ENCODE data around the gene GAPDH. TPM values are rescaled to one million over a fixed set of nuclear protein-coding genes. Genes with fewer than 3 reads are reported as not detected.

The GAPDH gene
- total RNA-seq, 4 donors from 2014 or later, result 1,939 to 3,624 (median 2,830) TPM

GRCh38 chr12:6541371-6542165, 7.3 kb downstream of the GAPDH start:
- Histone ChIP-seq H3K27me3 (no peaks in the 10 kb centered on the region), H3K4me3 (no peak overlapping the region), H3K4me1 (peaks cover 0 to 52% (median 17%) of the 10 kb centered on the region in 4 donors), H3K27ac (peak overlapping the region in 3 of 4 donors; percentile 77 to 90 (median 90)), H3K9me3 (no peaks in the 10 kb centered on the region), H3K36me3 (peaks cover 0 to 29% (median 0%) of the 10 kb centered on the region in 3 donors)
- no peak for TF ChIP-seq CTCF (IDR thresholded peaks at IDR 0.05)
- TF ChIP-seq POLR2A (IDR thresholded peaks at IDR 0.05), result no peak
- DNase-seq, result no peak

GRCh38 chr12:6542209-6543009, 8.1 kb downstream of the GAPDH start:
- TF ChIP-seq CTCF (IDR thresholded peaks at IDR 0.05) (peak in 1 of 6 experiments; percentile 1), POLR2A (IDR thresholded peaks at IDR 0.05) (peak; percentile 52 to 83)
- Histone ChIP-seq H3K4me1 (peaks cover 0 to 44% (median 17%) of the 10 kb centered on the region in 4 donors), H3K4me3 (peak overlapping the region in 1 of 4 donors; percentile 22), H3K27ac (peak overlapping the region in 3 of 4 donors; percentile 77 to 90 (median 90)), H3K9me3 (no peaks in the 10 kb centered on the region), H3K27me3 (no peaks in the 10 kb centered on the region), H3K36me3 (peaks cover 0 to 29% (median 0%) of the 10 kb centered on the region in 3 donors)
- DNase-seq, result peak in 2 of 3 donors; percentile 81 to 85

DNA sequence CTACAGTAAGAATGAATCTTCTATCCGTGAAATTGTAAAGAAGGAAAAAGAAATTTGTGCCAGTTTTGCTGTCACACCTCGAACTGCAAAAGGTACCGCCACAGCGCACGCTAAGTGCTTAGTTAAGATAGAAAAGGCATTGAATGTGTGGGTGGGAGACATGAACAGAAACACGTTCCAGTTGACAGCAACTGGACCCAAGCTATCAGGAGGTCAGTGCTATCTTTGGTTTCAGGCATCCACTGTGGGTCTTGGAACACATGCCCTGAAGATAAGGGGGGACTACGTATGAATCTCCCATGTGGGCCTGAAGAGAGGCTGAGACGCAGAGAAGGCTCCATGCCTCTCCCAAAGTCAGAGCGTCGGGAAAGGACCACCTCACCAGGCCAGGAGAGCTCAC, 11.7 kb downstream of the GAPDH start:
- H3K27ac ChIP-seq, result no peak overlapping the region
- peaks cover 0 to 18% (median 5%) of the 10 kb centered on the region in 4 donors for H3K4me1 ChIP-seq
- no peak for TF ChIP-seq POLR2A (IDR thresholded peaks at IDR 0.05)
- no peak for DNase-seq
- H3K9me3 ChIP-seq, result no peaks in the 10 kb centered on the region
- H3K4me3 ChIP-seq, result no peak overlapping the region
- H3K36me3 ChIP-seq, result peaks cover 0 to 30% (median 0%) of the 10 kb centered on the region in 3 donors
- no peaks in the 10 kb centered on the region for H3K27me3 ChIP-seq

- H3K27ac ChIP-seq, result no peak overlapping the region
- TF ChIP-seq POLR2A (IDR thresholded peaks at IDR 0.05) (no peak), CTCF (IDR thresholded peaks at IDR 0.05) (no peak)
- H3K36me3 ChIP-seq, result peaks cover 0 to 30% (median 0%) of the 10 kb centered on the region in 3 donors
- DNase-seq, result no peak
- no peaks in the 10 kb centered on the region for H3K9me3 ChIP-seq
- peaks cover 0 to 23% (median 0%) of the 10 kb centered on the region in 4 donors for H3K4me1 ChIP-seq
- H3K27me3 ChIP-seq, result no peaks in the 10 kb centered on the region
- H3K4me3 ChIP-seq, result no peak overlapping the region
These were observed 13.2 kb downstream of the GAPDH start for GRCh38 chr12:6547566-6547965.

- H3K9me3 ChIP-seq, result no peaks in the 10 kb centered on the region
- peak overlapping the region in 1 of 4 donors; percentile 39 for H3K27ac ChIP-seq
- H3K4me3 ChIP-seq, result no peak overlapping the region
- peaks cover 0 to 30% (median 0%) of the 10 kb centered on the region in 3 donors for H3K36me3 ChIP-seq
- no peaks in the 10 kb centered on the region for H3K27me3 ChIP-seq
- H3K4me1 ChIP-seq, result peaks cover 0 to 27% (median 0%) of the 10 kb centered on the region in 4 donors
- DNase-seq, result no peak
- TF ChIP-seq POLR2A (IDR thresholded peaks at IDR 0.05) (no peak), CTCF (IDR thresholded peaks at IDR 0.05) (no peak)
These were observed 13.7 kb downstream of the GAPDH start for GRCh38 chr12:6547987-6548386.

Data from Peyer's patch (tissue), 4 donors.